ENCODE measurements around the gene NOXA1.

NOXA1 gene

GRCh38 chr9:137389428-137389746 lies 33.8 kb upstream of the NOXA1 start:
- TF ChIP-seq, protein P1, sequence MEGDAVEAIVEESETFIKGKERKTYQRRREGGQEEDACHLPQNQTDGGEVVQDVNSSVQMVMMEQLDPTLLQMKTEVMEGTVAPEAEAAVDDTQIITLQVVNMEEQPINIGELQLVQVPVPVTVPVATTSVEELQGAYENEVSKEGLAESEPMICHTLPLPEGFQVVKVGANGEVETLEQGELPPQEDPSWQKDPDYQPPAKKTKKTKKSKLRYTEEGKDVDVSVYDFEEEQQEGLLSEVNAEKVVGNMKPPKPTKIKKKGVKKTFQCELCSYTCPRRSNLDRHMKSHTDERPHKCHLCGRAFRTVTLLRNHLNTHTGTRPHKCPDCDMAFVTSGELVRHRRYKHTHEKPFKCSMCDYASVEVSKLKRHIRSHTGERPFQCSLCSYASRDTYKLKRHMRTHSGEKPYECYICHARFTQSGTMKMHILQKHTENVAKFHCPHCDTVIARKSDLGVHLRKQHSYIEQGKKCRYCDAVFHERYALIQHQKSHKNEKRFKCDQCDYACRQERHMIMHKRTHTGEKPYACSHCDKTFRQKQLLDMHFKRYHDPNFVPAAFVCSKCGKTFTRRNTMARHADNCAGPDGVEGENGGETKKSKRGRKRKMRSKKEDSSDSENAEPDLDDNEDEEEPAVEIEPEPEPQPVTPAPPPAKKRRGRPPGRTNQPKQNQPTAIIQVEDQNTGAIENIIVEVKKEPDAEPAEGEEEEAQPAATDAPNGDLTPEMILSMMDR (IDR thresholded peaks at IDR 0.05; ENCODE audit: low read depth, low read length, missing control alignments) = no peak
- DNase-seq (ENCODE audit: extremely low read depth, low read depth) = no peak
- no peak overlapping the region for H3K4me3 ChIP-seq (replicated peaks; ENCODE audit: low read depth, low read length)

- TF ChIP-seq, protein P1 (IDR thresholded peaks at IDR 0.05; ENCODE audit: low read depth, low read length, missing control alignments) = no peak
- no peak for DNase-seq (ENCODE audit: extremely low read depth, low read depth)
- H3K4me3 ChIP-seq (replicated peaks; ENCODE audit: low read depth, low read length) = no peak overlapping the region
Measured at GRCh38 chr9:137390553-137391410, 32.4 kb upstream of the NOXA1 start.

- no peak for DNase-seq (ENCODE audit: extremely low read depth, low read depth)
- TF ChIP-seq, protein P1 (IDR thresholded peaks at IDR 0.05; ENCODE audit: low read depth, low read length, missing control alignments) = no peak
- H3K4me3 ChIP-seq (replicated peaks; ENCODE audit: low read depth, low read length) = no peak overlapping the region
Measured at GRCh38 chr9:137391411-137391754, 31.8 kb upstream of the NOXA1 start.

- TF ChIP-seq, protein P1 (IDR thresholded peaks at IDR 0.05; ENCODE audit: low read depth, low read length, missing control alignments) = no peak
- no peak overlapping the region for H3K4me3 ChIP-seq (replicated peaks; ENCODE audit: low read depth, low read length)
- no peak for DNase-seq (ENCODE audit: extremely low read depth, low read depth)
Measured at GRCh38 chr9:137392232-137393007, 30.8 kb upstream of the NOXA1 start.

DNA sequence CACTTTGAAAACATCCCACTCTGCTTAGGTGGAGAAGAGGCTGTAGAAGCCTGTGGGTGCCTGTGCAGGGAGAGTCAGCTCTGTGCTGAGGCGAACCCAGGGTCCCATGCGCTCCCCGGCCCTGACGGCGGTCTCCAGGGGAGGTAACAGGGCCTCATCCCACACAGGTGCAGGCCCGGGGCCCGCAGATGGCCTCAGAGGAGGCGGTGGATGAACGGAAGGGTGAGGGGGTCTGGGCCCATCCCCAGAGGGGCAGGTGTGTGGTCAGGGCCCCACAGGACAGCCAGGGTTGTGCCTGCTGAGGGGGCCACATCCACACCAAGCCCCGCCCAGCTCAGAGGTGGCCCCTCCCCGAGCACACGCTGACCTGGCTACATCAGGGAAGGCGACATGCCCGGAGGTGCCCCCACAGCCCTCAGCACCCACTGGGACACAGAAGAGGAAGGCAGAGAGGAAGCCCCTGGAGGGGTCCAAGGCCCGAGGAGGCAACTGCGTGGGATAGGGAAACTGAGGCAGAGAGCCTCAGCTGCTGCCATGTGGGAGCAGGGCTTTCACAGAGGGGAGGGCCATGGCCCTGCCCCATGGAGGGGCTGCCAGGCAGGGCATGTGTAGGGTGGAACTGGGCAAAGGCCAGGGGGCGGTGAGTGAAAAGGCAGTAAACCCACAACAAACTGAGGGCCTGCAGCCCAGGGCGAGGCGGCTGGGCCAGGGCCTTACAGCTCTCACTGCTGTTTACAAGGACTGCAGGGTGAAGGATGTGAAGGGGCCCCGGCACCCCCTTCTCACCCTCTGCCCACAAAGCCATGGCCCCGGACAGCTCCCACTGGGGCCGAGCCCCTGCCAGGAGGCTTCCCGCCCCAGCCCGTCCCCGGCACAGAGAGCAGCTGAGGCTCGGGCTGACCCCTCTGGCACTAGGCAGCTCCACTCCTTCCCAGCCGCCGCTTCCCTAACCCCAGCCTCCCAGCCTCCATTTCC lies 29.7 kb upstream of the NOXA1 start:
- no peak for DNase-seq (ENCODE audit: extremely low read depth, low read depth)
- H3K4me3 ChIP-seq (replicated peaks; ENCODE audit: low read depth, low read length) = no peak overlapping the region
- TF ChIP-seq, protein P1 (IDR thresholded peaks at IDR 0.05; ENCODE audit: low read depth, low read length, missing control alignments) = no peak

- H3K4me3 ChIP-seq (replicated peaks; ENCODE audit: low read depth, low read length) = no peak overlapping the region
- DNase-seq (ENCODE audit: extremely low read depth, low read depth) = no peak
- TF ChIP-seq, protein P1 (IDR thresholded peaks at IDR 0.05; ENCODE audit: low read depth, low read length, missing control alignments) = no peak
Measured at GRCh38 chr9:137394866-137395665, 28.1 kb upstream of the NOXA1 start.
